ENCODE data around the gene ASB7. TPM values are rescaled to one million over a fixed set of nuclear protein-coding genes. Genes with fewer than 3 reads are reported as not detected.

The ASB7 gene
- total and polyA plus RNA-seq, 2 experiments from 2014 or later, result 10.3 to 17.5 TPM

GRCh38 chr15:100688549-100689120, 86.2 kb downstream of the ASB7 start:
- no peak for TF ChIP-seq EZH2phosphoT487 (IDR thresholded peaks at IDR 0.05; ENCODE audit: low read depth, severe bottlenecking, unreplicated experiment)
- DNase-seq (ENCODE audit: low spot score), result no peak
- Histone ChIP-seq H3K4me2 (no peak overlapping the region), H4K20me1 (ENCODE audit: insufficient read depth, poor library complexity, severe bottlenecking) (no peaks in the 10 kb centered on the region), H3K79me2 (no peaks in the 10 kb centered on the region), H3K27me3 (no peaks in the 10 kb centered on the region), H3K9me2 (replicated peaks; ENCODE audit: insufficient read depth) (no peaks in the 10 kb centered on the region), H3K9me3 (ENCODE audit: low read depth) (no peaks in the 10 kb centered on the region), H3K27ac (no peak overlapping the region), H3K36me3 (replicated peaks; ENCODE audit: insufficient read depth, low read depth) (no peaks in the 10 kb centered on the region), H3K4me1 (ENCODE audit: insufficient read depth) (no peaks in the 10 kb centered on the region), H2AFZ (no peak overlapping the region), H3K4me3 (no peak overlapping the region)
- WGBS (ENCODE audit: low lambda C conversion rate, missing lambda C conversion rate), result 87% methylated on average over 13 of the region's 13 CpGs

- 98% methylated on average over 11 of the region's 11 CpGs for WGBS (ENCODE audit: low lambda C conversion rate, missing lambda C conversion rate)
- H3K4me1 ChIP-seq (ENCODE audit: insufficient read depth), result no peaks in the 10 kb centered on the region
- no peak overlapping the region for H3K4me3 ChIP-seq
- H3K79me2 ChIP-seq, result no peaks in the 10 kb centered on the region
- no peaks in the 10 kb centered on the region for H3K27me3 ChIP-seq
- DNase-seq (ENCODE audit: low spot score), result no peak
- H2AFZ ChIP-seq, result no peak overlapping the region
- no peaks in the 10 kb centered on the region for H4K20me1 ChIP-seq (ENCODE audit: insufficient read depth, poor library complexity, severe bottlenecking)
- no peaks in the 10 kb centered on the region for H3K9me2 ChIP-seq (replicated peaks; ENCODE audit: insufficient read depth)
- H3K27ac ChIP-seq, result no peak overlapping the region
- no peaks in the 10 kb centered on the region for H3K9me3 ChIP-seq (ENCODE audit: low read depth)
- H3K4me2 ChIP-seq, result no peak overlapping the region
- TF ChIP-seq EZH2 (IDR thresholded peaks at IDR 0.05; ENCODE audit: borderline replicate concordance) (no peak), EZH2phosphoT487 (IDR thresholded peaks at IDR 0.05; ENCODE audit: low read depth, severe bottlenecking, unreplicated experiment) (no peak)
- TF ChIP-seq, protein P1, sequence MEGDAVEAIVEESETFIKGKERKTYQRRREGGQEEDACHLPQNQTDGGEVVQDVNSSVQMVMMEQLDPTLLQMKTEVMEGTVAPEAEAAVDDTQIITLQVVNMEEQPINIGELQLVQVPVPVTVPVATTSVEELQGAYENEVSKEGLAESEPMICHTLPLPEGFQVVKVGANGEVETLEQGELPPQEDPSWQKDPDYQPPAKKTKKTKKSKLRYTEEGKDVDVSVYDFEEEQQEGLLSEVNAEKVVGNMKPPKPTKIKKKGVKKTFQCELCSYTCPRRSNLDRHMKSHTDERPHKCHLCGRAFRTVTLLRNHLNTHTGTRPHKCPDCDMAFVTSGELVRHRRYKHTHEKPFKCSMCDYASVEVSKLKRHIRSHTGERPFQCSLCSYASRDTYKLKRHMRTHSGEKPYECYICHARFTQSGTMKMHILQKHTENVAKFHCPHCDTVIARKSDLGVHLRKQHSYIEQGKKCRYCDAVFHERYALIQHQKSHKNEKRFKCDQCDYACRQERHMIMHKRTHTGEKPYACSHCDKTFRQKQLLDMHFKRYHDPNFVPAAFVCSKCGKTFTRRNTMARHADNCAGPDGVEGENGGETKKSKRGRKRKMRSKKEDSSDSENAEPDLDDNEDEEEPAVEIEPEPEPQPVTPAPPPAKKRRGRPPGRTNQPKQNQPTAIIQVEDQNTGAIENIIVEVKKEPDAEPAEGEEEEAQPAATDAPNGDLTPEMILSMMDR (IDR thresholded peaks at IDR 0.05; ENCODE audit: poor library complexity), result no peak
- H3K36me3 ChIP-seq (replicated peaks; ENCODE audit: insufficient read depth, low read depth), result no peaks in the 10 kb centered on the region
These were observed 86.9 kb downstream of the ASB7 start for GRCh38 chr15:100689131-100689899.

DNA sequence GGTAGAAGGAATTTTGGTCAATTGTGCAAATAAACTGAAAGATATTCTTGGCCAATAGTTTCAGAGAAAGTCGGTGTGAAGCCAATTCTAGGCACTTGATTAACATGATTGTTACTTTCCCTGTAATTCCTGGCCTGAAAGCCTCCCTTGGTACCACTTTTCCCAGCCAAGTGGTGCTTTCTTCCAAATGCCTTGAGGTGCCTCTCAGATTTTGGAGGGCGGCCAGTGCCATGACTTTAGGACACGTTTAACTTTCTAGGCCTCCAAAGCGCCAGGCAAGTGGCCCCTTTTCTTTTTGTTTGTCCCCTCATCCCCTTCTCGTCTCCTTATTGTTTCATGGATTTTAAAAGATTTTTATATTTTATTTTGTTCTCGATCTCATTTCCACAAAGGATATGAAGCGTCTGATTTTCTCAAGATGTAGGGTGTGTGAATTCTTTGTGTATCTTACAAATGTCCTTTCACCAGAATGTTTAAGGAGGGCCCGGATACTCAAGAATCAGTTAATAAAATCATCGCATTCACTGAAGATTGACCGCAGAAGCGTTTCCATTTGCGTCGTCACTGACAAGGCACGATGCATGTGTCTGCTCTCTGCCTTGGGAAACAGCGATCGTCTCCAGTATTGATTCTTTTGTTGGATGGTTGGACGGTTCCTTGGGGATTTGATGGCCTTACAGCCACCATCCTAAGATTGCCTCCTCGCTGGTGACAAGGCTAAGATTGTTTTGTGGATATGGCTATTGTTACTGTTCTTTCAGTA, 87.8 kb downstream of the ASB7 start:
- TF ChIP-seq, protein P1 (IDR thresholded peaks at IDR 0.05; ENCODE audit: poor library complexity), result no peak
- TF ChIP-seq EZH2phosphoT487 (IDR thresholded peaks at IDR 0.05; ENCODE audit: low read depth, severe bottlenecking, unreplicated experiment), result no peak
- Histone ChIP-seq H3K9me2 (replicated peaks; ENCODE audit: insufficient read depth) (no peaks in the 10 kb centered on the region), H2AFZ (no peak overlapping the region), H3K4me1 (ENCODE audit: insufficient read depth) (peaks cover 3% of the 10 kb centered on the region), H3K4me2 (no peak overlapping the region), H3K36me3 (replicated peaks; ENCODE audit: insufficient read depth, low read depth) (no peaks in the 10 kb centered on the region), H3K27me3 (no peaks in the 10 kb centered on the region), H3K4me3 (no peak overlapping the region), H3K27ac (no peak overlapping the region), H3K79me2 (no peaks in the 10 kb centered on the region), H4K20me1 (ENCODE audit: insufficient read depth, poor library complexity, severe bottlenecking) (no peaks in the 10 kb centered on the region), H3K9me3 (ENCODE audit: low read depth) (no peaks in the 10 kb centered on the region)
- 93% methylated on average over 18 of the region's 18 CpGs for WGBS (ENCODE audit: low lambda C conversion rate, missing lambda C conversion rate)
- DNase-seq (ENCODE audit: low spot score), result no peak

DNA sequence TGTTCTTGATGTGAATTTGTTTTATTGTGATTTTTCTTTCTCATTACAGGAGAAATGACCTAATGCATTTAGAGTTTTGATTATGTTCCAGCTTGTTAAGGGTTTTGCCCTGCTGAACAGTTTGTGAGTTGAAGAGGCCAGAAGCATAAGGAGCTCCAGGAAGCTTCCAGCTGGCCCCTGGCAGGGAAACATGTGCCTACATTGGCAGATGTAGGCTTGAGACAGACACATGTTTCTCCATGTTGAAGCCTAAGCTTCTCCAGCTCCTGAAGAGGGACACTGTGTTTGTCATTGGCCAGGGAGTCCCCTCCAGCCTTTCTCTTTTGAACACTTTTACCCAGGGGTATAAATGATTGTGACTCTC, 88.4 kb downstream of the ASB7 start:
- DNase-seq (ENCODE audit: low spot score), result no peak
- Histone ChIP-seq H4K20me1 (ENCODE audit: insufficient read depth, poor library complexity, severe bottlenecking) (no peaks in the 10 kb centered on the region), H3K4me2 (no peak overlapping the region), H3K36me3 (replicated peaks; ENCODE audit: insufficient read depth, low read depth) (no peaks in the 10 kb centered on the region), H3K9me3 (ENCODE audit: low read depth) (no peaks in the 10 kb centered on the region), H3K27me3 (no peaks in the 10 kb centered on the region), H3K4me1 (ENCODE audit: insufficient read depth) (peaks cover 3% of the 10 kb centered on the region), H3K4me3 (no peak overlapping the region), H3K9me2 (replicated peaks; ENCODE audit: insufficient read depth) (no peaks in the 10 kb centered on the region), H3K27ac (no peak overlapping the region), H2AFZ (no peak overlapping the region), H3K79me2 (no peaks in the 10 kb centered on the region)
- TF ChIP-seq EZH2 (IDR thresholded peaks at IDR 0.05; ENCODE audit: borderline replicate concordance) (no peak), EZH2phosphoT487 (IDR thresholded peaks at IDR 0.05; ENCODE audit: low read depth, severe bottlenecking, unreplicated experiment) (no peak)
- TF ChIP-seq, protein P1 (IDR thresholded peaks at IDR 0.05; ENCODE audit: poor library complexity), result no peak

All from hepatocyte (in vitro differentiated cells).